K562 (cell line): ENCODE results near the gene RACGAP1. TPM values are rescaled to one million over a fixed set of nuclear protein-coding genes. Genes with fewer than 3 reads are reported as not detected.
"Not testable (repeated sequence)": the region's sequence is repeated elsewhere in the genome, so short reads cannot be mapped to it uniquely, and the experiment has no call there.

ENCODE experiments used
- ATAC-seq: fragments of 200-7000 bp; cut with Tn5 transposase; 3 replicates; pipeline ENCODE4 v1.9.1; 2020; ENCODE audit warnings: moderate library complexity
- BruUV-seq: library from RNA; stranded (reverse); fragments of 400-500 nt; replicated peaks from 2 replicates; lab custom pipeline; 2021; lab: Mats Ljungman, UMichigan
- CTCF ChIA-PET: fragments of 300-600 bp; formaldehyde crosslinking; extraction: SDS; loops from one replicate; lab custom pipeline; 2021; ENCODE audit warnings: low intra/inter-chr PET ratio; lab: Yijun Ruan, JAX
- POLR2A ChIA-PET: fragments of 300-600, 350-650 bp; sonication (Branson Sonifier 250); formaldehyde crosslinking; extraction: SDS; loops from one replicate; lab custom pipeline; 2021; ENCODE audit warnings: antibody characterized with exemption, inconsistent platforms; lab: Yijun Ruan, JAX
- DNase-seq, 4 experiments: peaks; one replicate each; pipeline versions ENCODE4 v3.0.0 to v3.0.0-alpha.2; 2011 to 2018; ENCODE audit warnings: low spot score in 3 of 4, mixed read lengths in 3 of 4; ENCODE audit errors: extremely low read depth in 1 of 4
- FAIRE-seq: peaks from 2 replicates; lab custom pipeline; 2011; peaks lifted over from hg19 to GRCh38; lab: Jason Lieb, UNC
- H2AFZ ChIP-seq: 2 replicates; pipeline ENCODE4 v1.6.0; 2011; ENCODE audit warnings: low read depth, low read length, control low read depth, inconsistent platforms
- H3K27ac ChIP-seq: fragments of 200-600 bp; 3 replicates; pipeline ENCODE4 v1.8.0; 2011; ENCODE audit warnings: low read depth, mild to moderate bottlenecking, control low read depth, inconsistent platforms, low read length, moderate library complexity, mixed read lengths; ENCODE audit errors: extremely low read depth
- H3K27me3 ChIP-seq, 2 experiments: fragments of 300-600 bp in 1 of 2; 2 replicates in 1 of 2; 3 replicates in 1 of 2; pipeline versions ENCODE4 v1.6.0 to v1.8.0; 2011; ENCODE audit warnings: inconsistent platforms in 2 of 2, low read length in 2 of 2, mild to moderate bottlenecking in 1 of 2, mixed read lengths in 1 of 2, moderate library complexity in 1 of 2; ENCODE audit not compliant: control insufficient read depth in 2 of 2, insufficient read depth in 2 of 2
- H3K36me3 ChIP-seq: fragments of 300-600 bp; 3 replicates; pipeline ENCODE4 v1.8.0; 2011; ENCODE audit warnings: mild to moderate bottlenecking, low read length, inconsistent platforms; ENCODE audit not compliant: control insufficient read depth, insufficient read depth
- H3K4me1 ChIP-seq, 2 experiments: fragments of 200-600 bp in 1 of 2; replicated peaks in 1 of 2; 2 replicates in 1 of 2; 3 replicates in 1 of 2; pipeline versions ENCODE4 v1.5.1 to v1.8.0; 2011; ENCODE audit warnings: inconsistent platforms in 2 of 2, low read length in 2 of 2, mild to moderate bottlenecking in 1 of 2, mixed read lengths in 1 of 2, moderate library complexity in 1 of 2; ENCODE audit not compliant: control insufficient read depth in 2 of 2, insufficient read depth in 2 of 2
- H3K4me2 ChIP-seq: 2 replicates; pipeline ENCODE4 v1.6.1; 2011; ENCODE audit warnings: low read length, control low read depth, inconsistent platforms, mixed read lengths; ENCODE audit not compliant: insufficient read depth
- H3K4me3 ChIP-seq: fragments of 200-600 bp; sonication (generic), shearing (Covaris generic); 2 replicates; pipeline ENCODE4 v1.5.1; 2016; ENCODE audit warnings: control low read depth, inconsistent platforms
- H3K79me2 ChIP-seq: fragments of 200-600 bp; 3 replicates; pipeline ENCODE4 v1.8.0; 2011; ENCODE audit warnings: low read length, inconsistent platforms; ENCODE audit not compliant: control insufficient read depth, insufficient read depth
- H3K9ac ChIP-seq, 2 experiments: 2 replicates each; pipeline versions ENCODE4 v1.6.0 to v1.6.1; 2011; ENCODE audit warnings: low read depth in 2 of 2, low read length in 2 of 2, control low read depth in 1 of 2, inconsistent platforms in 1 of 2, mild to moderate bottlenecking in 1 of 2, mixed read lengths in 1 of 2; ENCODE audit not compliant: insufficient read depth in 1 of 2
- H3K9me1 ChIP-seq: one replicate; pipeline ENCODE4 v1.6.0; 2011; ENCODE audit warnings: inconsistent platforms, mild to moderate bottlenecking, low read length, moderate library complexity; ENCODE audit not compliant: control insufficient read depth, insufficient read depth
- H3K9me3 ChIP-seq: replicated peaks from 2 replicates; pipeline ENCODE4 v1.5.1; 2011; ENCODE audit warnings: low read depth, low read length, inconsistent platforms; ENCODE audit not compliant: control insufficient read depth, insufficient read depth
- H4K20me1 ChIP-seq: replicated peaks from 2 replicates; pipeline ENCODE4 v1.6.1; 2011; ENCODE audit warnings: low read length, inconsistent platforms, mixed read lengths; ENCODE audit not compliant: control insufficient read depth, insufficient read depth
- CEBPB ChIP-seq: fragments of 450-650 bp; IDR thresholded peaks from 2 replicates; pipeline ENCODE4 v1.6.1; 2016; ENCODE audit warnings: missing genetic modification characterization, missing compliant biosample characterization
- CSDE1 ChIP-seq, 2 experiments: fragments of 450-650 bp; IDR thresholded peaks; 2 replicates each; pipeline ENCODE4 v1.6.1; 2016; ENCODE audit warnings: mild to moderate bottlenecking in 1 of 2
- WGBS: fragments of 100-300 bp; shearing (Covaris generic); methylation state at CpG from one replicate; pipeline ENCODE4 v1.1.6; 2016; ENCODE audit warnings: low coverage, mixed read lengths; ENCODE audit not compliant: insufficient coverage; ENCODE audit errors: missing lambda C conversion rate; 5-methylcytosine and 5-hydroxymethylcytosine counted together
- in situ Hi-C: fragments of 300-500 bp; cut with MboI; formaldehyde crosslinking; loops from 4 replicates; pipeline ENCODE4 v1.15.0; 2018; ENCODE audit warnings: inconsistent platforms, mixed read lengths
- intact Hi-C: fragments of 100-400 bp; cut with micrococcal nuclease; formaldehyde crosslinking; loops from 2 replicates; pipeline ENCODE4 v1.14.2; 2022
- polyA plus RNA-seq, 8 experiments: library from polyadenylated mRNA; depleted of rRNA in 4 of 8; stranded (reverse) in 5 of 8; unstranded in 3 of 8; fragments of >200 nt; fragmentation: Nextera tagmentation in 2 of 8; fragmentation: Illumina TruSeq in 1 of 8; extraction: Ambion mirVana in 2 of 8; extraction: Trizol in 1 of 8; gene quantifications; 2 replicates each; pipeline versions ENCODE4 v1.2.1 to v1.2.3, GENCODE V29; 2011 to 2014; ENCODE audit warnings: inconsistent platforms in 1 of 8, missing spikeins in 1 of 8
- total RNA-seq, 7 experiments: library from RNA; depleted of rRNA in 6 of 7; stranded (reverse); fragments of >200 nt in 6 of 7; fragmentation: Illumina TruSeq in 2 of 7; extraction: Trizol in 2 of 7; gene quantifications; 2 replicates each; pipeline versions ENCODE4 v1.2.1 to v1.2.3, GENCODE V29; 2011 to 2021; ENCODE audit warnings: low replicate concordance in 1 of 7

Gene RACGAP1
- total and polyA plus RNA-seq, 9 of the 15 experiments (the other 6 are each of a cell fraction or from before 2014, with no cell fraction given) = 56.4 to 92.9 (median 71.8) TPM

DNA sequence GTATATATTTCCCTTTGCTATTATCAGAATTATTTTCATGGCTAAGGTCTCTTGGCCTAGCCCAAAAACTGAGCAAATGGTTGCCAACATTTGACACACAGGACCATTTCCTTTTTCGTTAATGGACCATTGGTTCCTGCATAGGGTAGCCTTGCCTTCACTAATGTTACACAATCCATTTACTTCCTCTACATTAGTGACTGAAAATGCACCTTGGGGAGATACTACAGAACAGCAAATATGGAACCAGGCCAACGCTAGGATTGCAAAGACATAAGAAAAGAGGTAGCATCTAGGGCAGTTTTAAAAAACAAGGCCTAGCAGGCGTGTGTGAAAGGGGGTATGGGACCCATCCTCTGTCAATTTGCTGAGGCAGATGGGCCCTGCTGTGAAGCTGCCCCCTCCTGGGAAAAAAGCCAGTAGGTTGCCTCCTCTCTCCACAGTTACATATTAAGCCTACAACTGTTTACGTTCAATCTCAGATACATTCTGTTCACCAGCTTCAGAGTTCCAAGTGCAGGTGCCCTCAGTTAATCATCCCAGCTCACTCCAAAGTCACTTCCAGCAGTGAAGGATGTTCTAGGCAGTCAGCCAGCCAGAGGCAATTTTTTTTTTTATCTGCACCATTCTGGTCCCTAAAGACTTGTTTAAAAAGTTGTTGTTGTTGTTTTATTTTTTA, 37.5 kb downstream of the RACGAP1 start:
- peaks cover 5% of the 10 kb centered on the region; the same call in 1 of the 2 replicates for H4K20me1 ChIP-seq
- no peaks in the 10 kb centered on the region for H3K9me3 ChIP-seq
- no peaks in the 10 kb centered on the region for H3K9me1 ChIP-seq
- intact Hi-C loops = no loop called here
- FAIRE-seq = no peak
- H3K36me3 ChIP-seq = peaks cover 70% of the 10 kb centered on the region
- no TSS peak for BruUV-seq
- no peak for DNase-seq
- ChIA-PET CTCF (no interaction called here), POLR2A (interaction anchor here (0.6 to 1.0 kb wide), 2 partner anchors 38 to 259 kb away, joined by 3 read pairs; partner anchors contain the start of gene RACGAP1)
- no peak overlapping the region for H3K9ac ChIP-seq
- no peak overlapping the region for H3K4me3 ChIP-seq
- no peaks in the 10 kb centered on the region for H3K27me3 ChIP-seq
- TF ChIP-seq CSDE1 (IDR thresholded peaks at IDR 0.05) = no peak
- TF ChIP-seq CEBPB (tag) = 0 out of 2 replicates have a peak, but pooled peaks have one; percentile 29
- ATAC-seq = no peak
- no peaks in the 10 kb centered on the region for H3K79me2 ChIP-seq
- no peak overlapping the region for H3K27ac ChIP-seq
- in situ Hi-C loops = no loop called here
- H2AFZ ChIP-seq = no peak overlapping the region
- H3K4me1 ChIP-seq = peaks cover 14 to 16% of the 10 kb centered on the region in 2 experiments; a peak in 4 of 5 replicates
- no peak overlapping the region for H3K4me2 ChIP-seq
- WGBS = 74% methylated on average over 4 of the region's 4 CpGs

DNA sequence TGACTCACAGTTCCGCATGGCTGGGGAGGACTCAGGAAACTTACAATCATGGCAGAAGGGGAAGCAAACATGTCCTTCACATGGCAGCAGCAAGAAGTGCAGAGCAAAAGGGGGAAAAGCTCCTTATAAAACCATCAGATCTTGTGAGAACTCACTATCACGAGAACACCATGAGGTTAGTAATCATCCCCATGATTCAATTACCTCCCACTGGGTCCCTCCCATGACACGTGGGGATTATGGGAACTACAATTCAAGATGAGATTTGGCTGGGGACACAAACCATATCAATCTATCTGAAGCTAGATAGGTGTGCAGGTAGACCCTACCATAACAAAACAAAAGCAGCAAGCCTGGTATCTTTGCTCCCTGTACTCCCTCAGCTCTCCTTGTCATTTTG, 38.8 kb downstream of the RACGAP1 start:
- ATAC-seq, DNase-seq, intact Hi-C loops, H3K4me3 ChIP-seq, CTCF ChIA-PET, H3K9ac ChIP-seq, BruUV-seq, H3K9me1 ChIP-seq, H3K79me2 ChIP-seq, H3K27ac ChIP-seq, H3K9me3 ChIP-seq, H2AFZ ChIP-seq, in situ Hi-C loops, H3K4me2 ChIP-seq, FAIRE-seq, H3K27me3 ChIP-seq, H4K20me1 ChIP-seq: not testable (repeated sequence)
- 47% methylated on average over 3 of the region's 3 CpGs for whole genome bisulfite sequencing
- Histone ChIP-seq H3K36me3 (peaks cover 57% of the 10 kb centered on the region), H3K4me1 (peaks cover 14 to 17% of the 10 kb centered on the region in 2 experiments; a peak in 4 of 5 replicates)
- POLR2A ChIA-PET = interaction anchor here (0.9 to 1.2 kb wide), 4 partner anchors 8 to 27 kb away, joined by 3 to 5 read pairs (median 4); no protein-coding TSS in a partner anchor
